HepG2 (cell line): Measurements from ENCODE around the gene IL17RB. TPM values are rescaled to one million over a fixed set of nuclear protein-coding genes. Genes with fewer than 3 reads are reported as not detected.
A peak's percentile ranks its signal among the peaks of the same experiment; 100 is the strongest.

Experiments used
- ARNT ChIP-seq: fragments of 450-650 bp; IDR thresholded peaks from 2 replicates; pipeline ENCODE4 v1.6.1; 2017
- CBX1 ChIP-seq: IDR thresholded peaks from one replicate; pipeline ENCODE4 v1.6.1; 2016; ENCODE audit warnings: antibody characterized with exemption, low read depth
- JARID2 ChIP-seq: sonication (generic); formaldehyde crosslinking; IDR thresholded peaks from 2 replicates; pipeline ENCODE4 v1.8.1; 2023; ENCODE audit warnings: missing genetic modification reagents, inconsistent platforms; ENCODE audit not compliant: insufficient replicate concordance
- KLF13 ChIP-seq: sonication (generic); formaldehyde crosslinking; IDR thresholded peaks from 2 replicates; pipeline ENCODE4 v1.4.0; 2020; ENCODE audit warnings: mild to moderate bottlenecking, missing genetic modification reagents
- NR2C2 ChIP-seq: sonication (generic); formaldehyde crosslinking; IDR thresholded peaks from 2 replicates; pipeline ENCODE4 v1.4.0; 2020; ENCODE audit warnings: missing genetic modification reagents, mild to moderate bottlenecking, moderate library complexity, borderline replicate concordance
- PAWR ChIP-seq: sonication (generic); formaldehyde crosslinking; IDR thresholded peaks from 2 replicates; pipeline ENCODE4 v1.4.0; 2020; ENCODE audit warnings: missing genetic modification reagents, mild to moderate bottlenecking, borderline replicate concordance
- POGZ ChIP-seq: sonication (generic); formaldehyde crosslinking; IDR thresholded peaks from 2 replicates; pipeline ENCODE4 v1.4.0; 2020; ENCODE audit warnings: mild to moderate bottlenecking, missing genetic modification reagents
- PRPF4 ChIP-seq: fragments of 200-400 bp; formaldehyde crosslinking; IDR thresholded peaks from 2 replicates; pipeline ENCODE4 v1.6.1; 2016; ENCODE audit warnings: low read length, low read depth; ENCODE audit not compliant: poor library complexity, severe bottlenecking
- SNAPC2 ChIP-seq: sonication (generic); formaldehyde crosslinking; IDR thresholded peaks from 2 replicates; pipeline ENCODE4 v1.8.1; 2022; ENCODE audit warnings: mild to moderate bottlenecking, missing genetic modification reagents
- SYNCRIP ChIP-seq: fragments of 200-400 bp; formaldehyde crosslinking; IDR thresholded peaks from 2 replicates; pipeline ENCODE4 v1.6.1; 2018; ENCODE audit warnings: mild to moderate bottlenecking, low read depth, low read length; ENCODE audit not compliant: insufficient read depth
- THRA ChIP-seq: sonication (generic); formaldehyde crosslinking; IDR thresholded peaks from 2 replicates; pipeline ENCODE4 v1.4.0; 2020; ENCODE audit warnings: missing genetic modification reagents, borderline replicate concordance
- XBP1 ChIP-seq: sonication (generic); formaldehyde crosslinking; IDR thresholded peaks from 2 replicates; pipeline ENCODE4 v1.5.0; 2020; ENCODE audit warnings: missing genetic modification reagents
- ZNF121 ChIP-seq: sonication (generic); formaldehyde crosslinking; IDR thresholded peaks from 2 replicates; pipeline ENCODE4 v1.5.0; 2020; ENCODE audit warnings: mild to moderate bottlenecking, missing genetic modification reagents
- ZNF138 ChIP-seq: sonication (generic); formaldehyde crosslinking; IDR thresholded peaks from 2 replicates; pipeline ENCODE4 v1.5.0; 2020; ENCODE audit warnings: mild to moderate bottlenecking, low read depth, missing genetic modification reagents
- ZNF225 ChIP-seq: sonication (generic); formaldehyde crosslinking; IDR thresholded peaks from 2 replicates; pipeline ENCODE4 v1.4.0; 2020; ENCODE audit warnings: mild to moderate bottlenecking, missing genetic modification reagents
- ZNF331 ChIP-seq: sonication (generic); formaldehyde crosslinking; IDR thresholded peaks from 2 replicates; pipeline ENCODE4 v1.4.0; 2020; ENCODE audit warnings: missing genetic modification reagents
- ZNF33A ChIP-seq: sonication (generic); formaldehyde crosslinking; IDR thresholded peaks from 2 replicates; pipeline ENCODE4 v1.5.1; 2020; ENCODE audit warnings: missing genetic modification reagents, mild to moderate bottlenecking, moderate library complexity, borderline replicate concordance
- ZNF33B ChIP-seq: sonication (generic); formaldehyde crosslinking; IDR thresholded peaks from 2 replicates; pipeline ENCODE4 v1.5.1; 2020; ENCODE audit warnings: mild to moderate bottlenecking, missing genetic modification reagents
- ZNF432 ChIP-seq: sonication (generic); formaldehyde crosslinking; IDR thresholded peaks from 2 replicates; pipeline ENCODE4 v1.5.0; 2020; ENCODE audit warnings: missing genetic modification reagents, mild to moderate bottlenecking, borderline replicate concordance
- ZNF589 ChIP-seq: sonication (generic); formaldehyde crosslinking; conservative IDR thresholded peaks from 2 replicates; pipeline ENCODE4 v1.8.0; 2022; ENCODE audit warnings: mild to moderate bottlenecking, moderate library complexity, missing genetic modification reagents
- ZNF644 ChIP-seq: IDR thresholded peaks from 2 replicates; pipeline ENCODE4 v1.6.1; 2016; ENCODE audit warnings: low read depth
- ZNF672 ChIP-seq: sonication (generic); formaldehyde crosslinking; IDR thresholded peaks from 2 replicates; pipeline ENCODE4 v1.8.1; 2022; ENCODE audit warnings: missing genetic modification reagents
- polyA plus RNA-seq, 8 experiments: library from polyadenylated mRNA; depleted of rRNA in 3 of 8; stranded (reverse) in 7 of 8; unstranded in 1 of 8; fragments of >200 nt; fragmentation: Illumina TruSeq in 4 of 8; extraction: Trizol in 4 of 8; gene quantifications; 2 replicates each; pipeline versions ENCODE4 v1.2.1 to v1.2.3, GENCODE V29; 2011 to 2016; ENCODE audit warnings: low read depth in 4 of 8, missing spikeins in 1 of 8, mixed read lengths in 1 of 8; ENCODE audit not compliant: insufficient read depth in 1 of 8
- total RNA-seq, 5 experiments: library from RNA; depleted of rRNA; stranded (reverse); fragments of >200 nt; fragmentation: Illumina TruSeq; extraction: Trizol; gene quantifications; 2 replicates each; pipeline ENCODE4 v1.2.3, GENCODE V29; 2016; ENCODE audit warnings: low read depth in 1 of 5
- TF ChIP-seq, protein P1 (sequence below), 2 experiments: fragments of 450-650 bp in 1 of 2; sonication (generic) in 1 of 2; formaldehyde crosslinking; IDR thresholded peaks; 2 replicates each; pipeline versions ENCODE4 v1.5.0 to v1.8.0; 2020 to 2022; ENCODE audit warnings: mild to moderate bottlenecking in 1 of 2, missing genetic modification reagents in 1 of 2
- TF ChIP-seq, protein P2 (sequence below): sonication (generic); formaldehyde crosslinking; IDR thresholded peaks from 2 replicates; pipeline ENCODE4 v1.4.0; 2020; ENCODE audit warnings: mild to moderate bottlenecking, missing genetic modification reagents
- TF ChIP-seq, protein P3 (sequence below): sonication (generic); formaldehyde crosslinking; IDR thresholded peaks from 2 replicates; pipeline ENCODE4 v1.5.0; 2020; ENCODE audit warnings: missing genetic modification reagents

The IL17RB gene
- total and polyA plus RNA-seq, 2 of the 13 experiments (the other 11 are each of a cell fraction or from before 2014, with no cell fraction given): 130 to 190 TPM

- TF ChIP-seq THRA (CRISPR knock-in tag): no peak; the same call in 1 of the 2 replicates
- no peak for TF ChIP-seq ZNF33A (CRISPR knock-in tag)
- TF ChIP-seq SNAPC2 (CRISPR knock-in tag): 0 out of 2 replicates have a peak, but pooled peaks have one; percentile 24
- no peak for TF ChIP-seq ZNF225 (CRISPR knock-in tag)
- no peak for TF ChIP-seq SYNCRIP
- TF ChIP-seq KLF13 (CRISPR knock-in tag): no peak
- TF ChIP-seq JARID2: no peak
- TF ChIP-seq ARNT: no peak
- no peak for TF ChIP-seq ZNF121 (CRISPR knock-in tag)
- TF ChIP-seq, protein P1, sequence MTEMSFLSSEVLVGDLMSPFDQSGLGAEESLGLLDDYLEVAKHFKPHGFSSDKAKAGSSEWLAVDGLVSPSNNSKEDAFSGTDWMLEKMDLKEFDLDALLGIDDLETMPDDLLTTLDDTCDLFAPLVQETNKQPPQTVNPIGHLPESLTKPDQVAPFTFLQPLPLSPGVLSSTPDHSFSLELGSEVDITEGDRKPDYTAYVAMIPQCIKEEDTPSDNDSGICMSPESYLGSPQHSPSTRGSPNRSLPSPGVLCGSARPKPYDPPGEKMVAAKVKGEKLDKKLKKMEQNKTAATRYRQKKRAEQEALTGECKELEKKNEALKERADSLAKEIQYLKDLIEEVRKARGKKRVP (CRISPR knock-in tag; IDR thresholded peaks at IDR 0.05): 0 out of 4 replicates have a peak, but pooled peaks of 1 of the 2 experiments have one; percentile 23
- TF ChIP-seq, protein P2, sequence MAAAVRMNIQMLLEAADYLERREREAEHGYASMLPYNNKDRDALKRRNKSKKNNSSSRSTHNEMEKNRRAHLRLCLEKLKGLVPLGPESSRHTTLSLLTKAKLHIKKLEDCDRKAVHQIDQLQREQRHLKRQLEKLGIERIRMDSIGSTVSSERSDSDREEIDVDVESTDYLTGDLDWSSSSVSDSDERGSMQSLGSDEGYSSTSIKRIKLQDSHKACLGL (CRISPR knock-in tag): no peak
- TF ChIP-seq CBX1: no peak
- peak; percentile 71 for TF ChIP-seq ZNF331 (CRISPR knock-in tag)
- TF ChIP-seq, protein P3, sequence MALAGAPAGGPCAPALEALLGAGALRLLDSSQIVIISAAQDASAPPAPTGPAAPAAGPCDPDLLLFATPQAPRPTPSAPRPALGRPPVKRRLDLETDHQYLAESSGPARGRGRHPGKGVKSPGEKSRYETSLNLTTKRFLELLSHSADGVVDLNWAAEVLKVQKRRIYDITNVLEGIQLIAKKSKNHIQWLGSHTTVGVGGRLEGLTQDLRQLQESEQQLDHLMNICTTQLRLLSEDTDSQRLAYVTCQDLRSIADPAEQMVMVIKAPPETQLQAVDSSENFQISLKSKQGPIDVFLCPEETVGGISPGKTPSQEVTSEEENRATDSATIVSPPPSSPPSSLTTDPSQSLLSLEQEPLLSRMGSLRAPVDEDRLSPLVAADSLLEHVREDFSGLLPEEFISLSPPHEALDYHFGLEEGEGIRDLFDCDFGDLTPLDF: peak; percentile 51; the same call in 1 of the 2 replicates
- 0 out of 2 replicates have a peak, but pooled peaks have one; percentile 51 for TF ChIP-seq ZNF33B (CRISPR knock-in tag)
- 0 out of 2 replicates have a peak, but pooled peaks have one; percentile 3 for TF ChIP-seq ZNF644
- TF ChIP-seq PRPF4: no peak
- TF ChIP-seq POGZ: no peak
- TF ChIP-seq ZNF432 (CRISPR knock-in tag): no peak; the same call in 1 of the 2 replicates
- peak; percentile 58; the same call in 1 of the 2 replicates for TF ChIP-seq NR2C2 (CRISPR knock-in tag)
- no peak for TF ChIP-seq PAWR (CRISPR knock-in tag)
- peak; percentile 43; the same call in 1 of the 2 replicates for TF ChIP-seq XBP1 (CRISPR knock-in tag)
- TF ChIP-seq ZNF138 (CRISPR knock-in tag): no peak
- TF ChIP-seq ZNF672 (CRISPR knock-in tag): no peak
- no peak for TF ChIP-seq ZNF589
These were observed 1.9 kb upstream of the IL17RB start (continued) for GRCh38 chr3:53844262-53845102.
